HG03175 (cell line): ENCODE measurements around the gene KLHDC9.
"Not testable (repeated sequence)": the region's sequence is repeated elsewhere in the genome, so short reads cannot be mapped to it uniquely, and the experiment has no call there.

Experiments
- ATAC-seq: cut with Tn5 transposase; IDR thresholded peaks from one replicate; pipeline ENCODE4 v1.9.1; 2021; ENCODE audit warnings: mild to moderate bottlenecking, moderate library complexity; ENCODE audit not compliant: unreplicated experiment

The KLHDC9 gene

GRCh38 chr1:161098210-161099068 is at the start of gene KLHDC9:
TSS of gene KLHDC9 (plus strand) at chr1:161098361. CDS start at chr1:161098536, 175 bp downstream.
- ATAC-seq = peak; percentile 74

- no peak for ATAC-seq
Observed at GRCh38 chr1:161048949-161049722, 49.0 kb upstream of the KLHDC9 start.

- no peak for ATAC-seq
Observed at GRCh38 chr1:161051219-161051618, 46.9 kb upstream of the KLHDC9 start.

GRCh38 chr1:161052899-161053298 is 45.3 kb upstream of the KLHDC9 start:
- ATAC-seq = no peak

- ATAC-seq = no peak
Observed at GRCh38 chr1:161054232-161054631, 43.9 kb upstream of the KLHDC9 start.

GRCh38 chr1:161054805-161055204 is 43.4 kb upstream of the KLHDC9 start:
- no peak for ATAC-seq

- ATAC-seq = no peak
Observed at GRCh38 chr1:161059293-161059692, 38.9 kb upstream of the KLHDC9 start.

GRCh38 chr1:161061419-161061818 is 36.7 kb upstream of the KLHDC9 start:
- no peak for ATAC-seq

- ATAC-seq = not testable (repeated sequence)
Observed at GRCh38 chr1:161063936-161064335, 34.2 kb upstream of the KLHDC9 start.

GRCh38 chr1:161065681-161066080 is 32.5 kb upstream of the KLHDC9 start:
- not testable (repeated sequence) for ATAC-seq

- no peak for ATAC-seq
Observed at GRCh38 chr1:161066694-161067093, 31.5 kb upstream of the KLHDC9 start.

- ATAC-seq = peak; percentile 52
Observed at GRCh38 chr1:161068306-161069234, 29.6 kb upstream of the KLHDC9 start.

GRCh38 chr1:161069241-161069640 is 28.9 kb upstream of the KLHDC9 start:
- peak; percentile 3 for ATAC-seq

- peak; percentile 90 for ATAC-seq
Observed at GRCh38 chr1:161069731-161070270, 28.4 kb upstream of the KLHDC9 start, which contains the start of gene ARHGAP30. TSS of gene ARHGAP30 (minus strand) at chr1:161069891. CDS start at chr1:161069624, 267 bp downstream.

GRCh38 chr1:161070761-161071160 is 27.4 kb upstream of the KLHDC9 start:
- ATAC-seq = no peak

GRCh38 chr1:161071886-161072371 is 26.2 kb upstream of the KLHDC9 start:
- no peak for ATAC-seq

GRCh38 chr1:161072751-161073449 is 25.3 kb upstream of the KLHDC9 start:
- ATAC-seq = no peak

- ATAC-seq = no peak
Observed at GRCh38 chr1:161073474-161074121, 24.6 kb upstream of the KLHDC9 start.
